Spleen (tissue), 11 donors: Measurements from ENCODE around the gene ELMO2. TPM values are rescaled to one million over a fixed set of nuclear protein-coding genes. Genes with fewer than 3 reads are reported as not detected.
"Not testable (repeated sequence)": the region's sequence is repeated elsewhere in the genome, so short reads cannot be mapped to it uniquely, and the experiment has no call there.

Experiments
- DNase-seq: peaks from one replicate; pipeline ENCODE4 v3.0.0-alpha.2; 2020
- H3K27ac ChIP-seq, 8 donors: fragments of 200-600 bp; sonication (generic) in 7 of 8; 1 replicate in 4 of 8; 2 replicates in 4 of 8; pipeline versions ENCODE4 v1.5.0 to v1.8.0; 2016 to 2021; ENCODE audit warnings: inconsistent platforms in 4 of 8, mild to moderate bottlenecking in 4 of 8, moderate library complexity in 1 of 8
- H3K27me3 ChIP-seq, 7 donors: fragments of 200-600 bp; sonication (generic) in 6 of 7; replicated peaks in 1 of 7; 1 replicate in 4 of 7; 2 replicates in 3 of 7; pipeline versions ENCODE4 v1.5.0 to v1.8.0; 2016 to 2021; ENCODE audit warnings: inconsistent platforms in 3 of 7, mild to moderate bottlenecking in 1 of 7
- H3K36me3 ChIP-seq, 6 donors: fragments of 200-600 bp; sonication (generic) in 5 of 6; 1 replicate in 4 of 6; 2 replicates in 2 of 6; pipeline versions ENCODE4 v1.5.0 to v1.8.0; 2016 to 2021; ENCODE audit warnings: inconsistent platforms in 2 of 6
- H3K4me1 ChIP-seq, 6 donors: fragments of 200-600 bp; sonication (generic) in 5 of 6; 1 replicate in 3 of 6; 2 replicates in 3 of 6; pipeline versions ENCODE4 v1.5.0 to v1.8.0; 2016 to 2021; ENCODE audit warnings: inconsistent platforms in 3 of 6
- H3K4me3 ChIP-seq, 8 donors: fragments of 200-600 bp; sonication (generic) in 7 of 8; 1 replicate in 4 of 8; 2 replicates in 4 of 8; pipeline versions ENCODE4 v1.5.0 to v1.8.0; 2016 to 2021; ENCODE audit warnings: inconsistent platforms in 4 of 8, mild to moderate bottlenecking in 4 of 8, moderate library complexity in 2 of 8
- H3K9me3 ChIP-seq, 8 donors: fragments of 200-600 bp; sonication (generic) in 7 of 8; 1 replicate in 4 of 8; 2 replicates in 4 of 8; pipeline versions ENCODE4 v1.5.0 to v1.8.0; 2016 to 2021; ENCODE audit warnings: inconsistent platforms in 4 of 8
- POLR2A ChIP-seq, 3 donors: fragments of 450-650 bp; IDR thresholded peaks; one replicate each; pipeline ENCODE4 v1.5.1; 2017; ENCODE audit warnings: antibody characterized with exemption in 3 of 3, mild to moderate bottlenecking in 1 of 3
- POLR2AphosphoS5 ChIP-seq, 3 donors: sonication (generic); formaldehyde crosslinking; IDR thresholded peaks; one replicate each; pipeline ENCODE4 v1.5.1; 2017; ENCODE audit warnings: antibody characterized with exemption in 3 of 3
- WGBS, 5 donors: extraction: QIAGEN DNeasy Blood & Tissue Kit in 3 of 5; methylation state at CpG; one replicate each; pipeline versions ENCODE4 v1.1.5 to v1.1.7; 2013 to 2018; 5-methylcytosine and 5-hydroxymethylcytosine counted together
- intact Hi-C: fragments of 100-400 bp; cut with DNase I; formaldehyde crosslinking; loops from one replicate; pipeline ENCODE4 v1.15.0; 2023; ENCODE audit warnings: low total_unique reads
- polyA plus RNA-seq, 3 donors: library from polyadenylated mRNA; stranded (reverse); fragments of 200-250 nt; gene quantifications; one replicate each; pipeline ENCODE4 v1.2.1, GENCODE V29; 2013
- total RNA-seq, 7 donors: library from RNA; depleted of rRNA in 3 of 7; stranded (reverse); fragments of >200 nt in 3 of 7; fragmentation: NEBNext Ultra II Directional in 4 of 7; extraction: Animal tissue kit (Norgen Biotek cat#: 25700) in 4 of 7; gene quantifications; one replicate each; pipeline versions ENCODE4 v1.1.0 to v1.2.1, GENCODE V29; 2016 to 2021
- TF ChIP-seq, protein P1 (sequence below), 11 experiments: fragments of 200-600 bp in 7 of 11; fragments of 450-650 bp in 4 of 11; sonication (generic) in 4 of 11; IDR thresholded peaks in 8 of 11; conservative IDR thresholded peaks in 3 of 11; 1 replicate in 7 of 11; 2 replicates in 4 of 11; pipeline versions ENCODE4 v1.4.0 to v1.8.0; 2016 to 2021; ENCODE audit warnings: antibody characterized with exemption in 11 of 11, inconsistent platforms in 4 of 11, mild to moderate bottlenecking in 1 of 11
- donor health status: healthy with polysubstance abuse.
- donor health status: DM: no; HTN: no; CAD: no; lungs with moderate emphysema.
- donor health status: DM: no; HTN: no; CAD: no.
- donor health status: Bipolar disorder and iron deficiency.
- donor health status: healthy.
- donor health status: DM: no; HTN: no; CAD: no.
- donor health status: DM: yes; HTN: yes; CAD: no.

ELMO2 gene
- total and polyA plus RNA-seq, 10 donors, result 17.2 to 80.2 (median 61.0) TPM

DNA sequence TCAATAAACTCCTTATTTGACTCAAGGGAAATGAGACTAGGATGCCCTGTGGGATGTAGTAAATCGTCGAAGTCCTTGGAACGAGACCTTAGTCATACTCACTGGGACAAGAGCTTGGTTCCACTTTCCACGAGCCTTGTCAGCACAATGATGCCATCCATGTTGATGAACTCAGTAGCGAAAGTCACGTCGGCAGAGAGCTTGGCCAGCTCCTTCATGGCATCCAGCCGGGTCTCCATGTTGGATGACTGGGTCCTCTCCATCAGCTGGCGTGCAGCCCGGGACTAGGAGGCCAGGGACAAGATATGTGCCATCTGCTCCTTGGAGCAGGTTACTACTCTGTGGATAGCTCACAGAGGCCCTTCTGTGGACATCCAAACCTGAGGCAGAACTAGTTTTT, 17.5 kb downstream of the ELMO2 start:
- DNase-seq, result no peak
- 90 to 95% (median 92%) methylated on average over 10 of the region's 10 CpGs for WGBS, 5 donors
- Histone ChIP-seq H3K27ac (no peak overlapping the region), H3K4me1 (peaks cover 0 to 5% (median 1%) of the 10 kb centered on the region in 6 donors), H3K4me3 (no peak overlapping the region), H3K9me3 (no peaks in the 10 kb centered on the region), H3K27me3 (no peaks in the 10 kb centered on the region), H3K36me3 (peaks cover 0 to 100% (median 96%) of the 10 kb centered on the region in 6 donors)
- intact Hi-C loops, result no loop called here
- TF ChIP-seq, protein P1, sequence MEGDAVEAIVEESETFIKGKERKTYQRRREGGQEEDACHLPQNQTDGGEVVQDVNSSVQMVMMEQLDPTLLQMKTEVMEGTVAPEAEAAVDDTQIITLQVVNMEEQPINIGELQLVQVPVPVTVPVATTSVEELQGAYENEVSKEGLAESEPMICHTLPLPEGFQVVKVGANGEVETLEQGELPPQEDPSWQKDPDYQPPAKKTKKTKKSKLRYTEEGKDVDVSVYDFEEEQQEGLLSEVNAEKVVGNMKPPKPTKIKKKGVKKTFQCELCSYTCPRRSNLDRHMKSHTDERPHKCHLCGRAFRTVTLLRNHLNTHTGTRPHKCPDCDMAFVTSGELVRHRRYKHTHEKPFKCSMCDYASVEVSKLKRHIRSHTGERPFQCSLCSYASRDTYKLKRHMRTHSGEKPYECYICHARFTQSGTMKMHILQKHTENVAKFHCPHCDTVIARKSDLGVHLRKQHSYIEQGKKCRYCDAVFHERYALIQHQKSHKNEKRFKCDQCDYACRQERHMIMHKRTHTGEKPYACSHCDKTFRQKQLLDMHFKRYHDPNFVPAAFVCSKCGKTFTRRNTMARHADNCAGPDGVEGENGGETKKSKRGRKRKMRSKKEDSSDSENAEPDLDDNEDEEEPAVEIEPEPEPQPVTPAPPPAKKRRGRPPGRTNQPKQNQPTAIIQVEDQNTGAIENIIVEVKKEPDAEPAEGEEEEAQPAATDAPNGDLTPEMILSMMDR (IDR thresholded peaks at IDR 0.05 in 8 of 11, conservative IDR thresholded peaks at IDR 0.05 in 3 of 11), result no peak

DNA sequence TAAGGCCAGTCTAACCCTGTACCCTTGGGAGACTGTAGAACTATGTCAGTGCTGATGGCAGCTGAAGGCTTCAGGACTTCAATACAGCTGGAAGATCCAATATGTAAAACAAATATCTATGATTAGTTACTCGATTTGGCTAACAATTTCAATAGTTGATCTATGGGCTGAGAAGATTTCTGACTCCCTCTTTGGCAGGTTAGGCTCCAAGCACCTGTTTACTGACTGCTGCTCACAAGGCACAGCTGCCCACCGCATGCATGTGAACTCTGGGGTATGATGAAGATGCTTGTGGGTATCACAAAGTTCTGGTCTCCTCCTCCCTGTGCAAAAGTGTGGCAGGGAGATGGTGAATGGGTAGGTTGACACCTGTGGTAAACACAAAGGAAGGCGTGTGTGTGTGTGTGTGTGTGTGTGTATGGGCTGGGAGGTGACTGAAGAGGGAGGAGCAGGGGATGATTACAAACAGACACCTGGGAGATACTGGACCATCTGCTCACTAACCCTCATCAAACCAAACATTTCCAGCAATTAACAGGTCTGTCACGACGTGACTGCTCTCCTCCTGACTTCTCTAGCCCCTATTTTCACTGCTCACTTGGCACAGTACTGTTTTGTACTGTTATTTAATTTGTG, 18.1 kb downstream of the ELMO2 start:
- DNase-seq, result no peak
- no peaks in the 10 kb centered on the region for H3K9me3 ChIP-seq
- TF ChIP-seq, protein P1 (IDR thresholded peaks at IDR 0.05 in 8 of 11, conservative IDR thresholded peaks at IDR 0.05 in 3 of 11), result no peak
- TF ChIP-seq POLR2AphosphoS5 (IDR thresholded peaks at IDR 0.05) (no peak), POLR2A (IDR thresholded peaks at IDR 0.05) (no peak)
- intact Hi-C loops, result no loop called here
- H3K27me3 ChIP-seq, result no peaks in the 10 kb centered on the region
- H3K4me1 ChIP-seq, result no peaks in the 10 kb centered on the region
- 81 to 84% (median 81%) methylated on average over 5 of the region's 5 CpGs for WGBS, 5 donors
- no peak overlapping the region for H3K4me3 ChIP-seq
- peaks cover 0 to 100% (median 95%) of the 10 kb centered on the region in 6 donors for H3K36me3 ChIP-seq
- H3K27ac ChIP-seq, result no peak overlapping the region

DNA sequence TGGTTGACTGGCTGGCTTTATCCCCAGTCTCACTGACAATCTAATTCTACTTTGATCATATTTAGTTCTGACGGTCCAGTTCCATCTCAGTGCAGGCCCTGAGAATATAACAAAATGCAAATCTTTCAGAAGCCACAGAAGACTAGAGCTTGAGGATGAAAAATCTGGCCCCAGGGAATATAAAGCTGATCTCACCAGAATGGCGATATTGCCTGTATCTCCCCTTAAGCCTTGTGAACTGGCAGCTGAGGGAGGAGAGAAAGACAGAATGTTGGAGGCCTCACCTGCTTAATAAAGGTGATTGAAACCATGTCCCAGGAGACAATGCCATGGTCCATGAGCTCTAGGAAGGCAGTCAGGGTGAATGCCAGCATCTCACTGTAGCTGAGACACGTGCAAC, 19.4 kb downstream of the ELMO2 start:
- H3K27me3 ChIP-seq, H3K9me3 ChIP-seq, H3K4me1 ChIP-seq, DNase-seq, H3K4me3 ChIP-seq, H3K27ac ChIP-seq, intact Hi-C loops: not testable (repeated sequence)
- WGBS, 5 donors, result 78 to 94% (median 86%) methylated on average over 3 of the region's 3 CpGs
- H3K36me3 ChIP-seq, result peaks cover 1 to 100% (median 95%) of the 10 kb centered on the region in 6 donors

DNA sequence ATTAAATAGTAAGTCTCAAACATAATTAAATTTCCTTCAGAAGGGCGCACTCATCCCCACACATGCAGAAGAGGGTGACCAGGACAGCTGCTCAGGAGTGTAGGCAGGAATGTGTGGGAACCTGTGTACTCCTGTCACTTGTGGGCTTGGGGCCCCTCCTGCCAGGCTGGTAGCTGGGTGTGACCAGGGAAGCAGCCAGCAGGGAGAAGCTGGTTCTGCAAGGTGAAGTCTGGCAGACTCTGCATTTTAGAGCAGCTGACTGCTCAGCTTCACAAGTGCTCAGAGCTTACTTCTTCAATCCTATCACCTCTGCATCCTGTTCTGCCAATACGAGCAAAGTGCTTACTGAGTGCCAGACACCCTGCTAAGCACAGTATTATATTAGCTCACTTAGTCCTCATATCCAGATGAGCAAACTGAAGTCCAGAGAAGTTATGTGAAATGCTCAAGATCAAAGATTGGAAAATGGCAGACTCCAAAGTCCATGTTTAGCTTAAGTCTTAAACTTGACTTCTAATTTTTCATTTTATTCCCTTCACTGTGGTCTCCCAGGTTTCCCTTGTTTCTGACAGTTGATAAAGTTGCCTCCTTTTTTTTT, 27.9 kb downstream of the ELMO2 start:
- H3K36me3 ChIP-seq, result peaks cover 3 to 100% (median 91%) of the 10 kb centered on the region in 6 donors
- TF ChIP-seq, protein P1 (IDR thresholded peaks at IDR 0.05 in 8 of 11, conservative IDR thresholded peaks at IDR 0.05 in 3 of 11), result no peak
- no peak for TF ChIP-seq POLR2A (IDR thresholded peaks at IDR 0.05)
- TF ChIP-seq POLR2AphosphoS5 (IDR thresholded peaks at IDR 0.05), result no peak
- no peak overlapping the region for H3K27ac ChIP-seq
- H3K9me3 ChIP-seq, result no peaks in the 10 kb centered on the region
- intact Hi-C loops, result no loop called here
- peaks cover 0 to 4% (median 0%) of the 10 kb centered on the region in 6 donors for H3K4me1 ChIP-seq
- no peaks in the 10 kb centered on the region for H3K27me3 ChIP-seq
- DNase-seq, result no peak
- no peak overlapping the region for H3K4me3 ChIP-seq
- 87 to 100% (median 96%) methylated on average over 2 of the region's 2 CpGs for WGBS, 5 donors
